Tibial nerve (tissue), 4 donors: Measurements from ENCODE around the gene KANK2. TPM values are rescaled to one million over a fixed set of nuclear protein-coding genes. Genes with fewer than 3 reads are reported as not detected.

Source experiments
- DNase-seq, 2 donors: peaks; one replicate each; pipeline ENCODE4 v3.0.0-alpha.2; 2019; ENCODE audit warnings: low spot score in 2 of 2
- H3K27ac ChIP-seq, 4 donors: fragments of 200-600 bp; sonication (generic) in 3 of 4; one replicate each; pipeline ENCODE4 v1.5.1; 2017 to 2019; ENCODE audit warnings: mild to moderate bottlenecking in 1 of 4
- H3K27me3 ChIP-seq, 2 donors: fragments of 200-600 bp; sonication (generic) in 1 of 2; one replicate each; pipeline versions ENCODE4 v1.5.1 to v1.6.0; 2017 to 2019
- H3K36me3 ChIP-seq, 3 donors: fragments of 200-600 bp; sonication (generic); one replicate each; pipeline ENCODE4 v1.5.1; 2018 to 2019
- H3K4me1 ChIP-seq, 4 donors: fragments of 200-600 bp; sonication (generic) in 3 of 4; one replicate each; pipeline ENCODE4 v1.5.1; 2017 to 2019
- H3K4me3 ChIP-seq, 4 donors: fragments of 200-600 bp; sonication (generic) in 3 of 4; one replicate each; pipeline ENCODE4 v1.5.1; 2017 to 2019; ENCODE audit warnings: mild to moderate bottlenecking in 1 of 4, moderate library complexity in 1 of 4
- H3K9me3 ChIP-seq, 4 donors: fragments of 200-600 bp; sonication (generic) in 3 of 4; one replicate each; pipeline ENCODE4 v1.5.1; 2017 to 2019
- EP300 ChIP-seq, 2 donors: sonication (generic); formaldehyde crosslinking; IDR thresholded peaks; one replicate each; pipeline ENCODE4 v1.6.1; 2017; ENCODE audit warnings: antibody characterized with exemption in 2 of 2, mild to moderate bottlenecking in 1 of 2
- POLR2A ChIP-seq, 2 donors: fragments of 450-650 bp; IDR thresholded peaks; one replicate each; pipeline ENCODE4 v1.6.1; 2017; ENCODE audit warnings: antibody characterized with exemption in 2 of 2, mild to moderate bottlenecking in 2 of 2, moderate library complexity in 2 of 2
- WGBS, 2 donors: methylation state at CpG; one replicate each; pipeline ENCODE4 v1.1.5; 2018; 5-methylcytosine and 5-hydroxymethylcytosine counted together
- total RNA-seq, 4 donors: library from RNA; depleted of rRNA; stranded (reverse); fragments of >200 nt; gene quantifications; one replicate each; pipeline ENCODE4 v1.1.0, GENCODE V29; 2016
- TF ChIP-seq, protein P1 (sequence below), 5 experiments: fragments of 200-600 bp in 3 of 5; fragments of 450-650 bp in 2 of 5; sonication (generic) in 3 of 5; IDR thresholded peaks; one replicate each; pipeline ENCODE4 v1.5.1; 2016 to 2019; ENCODE audit warnings: antibody characterized with exemption in 5 of 5, mild to moderate bottlenecking in 3 of 5, moderate library complexity in 2 of 5

The KANK2 gene
- total RNA-seq, 4 donors from 2014 or later, result 355 to 752 (median 582) TPM

DNA sequence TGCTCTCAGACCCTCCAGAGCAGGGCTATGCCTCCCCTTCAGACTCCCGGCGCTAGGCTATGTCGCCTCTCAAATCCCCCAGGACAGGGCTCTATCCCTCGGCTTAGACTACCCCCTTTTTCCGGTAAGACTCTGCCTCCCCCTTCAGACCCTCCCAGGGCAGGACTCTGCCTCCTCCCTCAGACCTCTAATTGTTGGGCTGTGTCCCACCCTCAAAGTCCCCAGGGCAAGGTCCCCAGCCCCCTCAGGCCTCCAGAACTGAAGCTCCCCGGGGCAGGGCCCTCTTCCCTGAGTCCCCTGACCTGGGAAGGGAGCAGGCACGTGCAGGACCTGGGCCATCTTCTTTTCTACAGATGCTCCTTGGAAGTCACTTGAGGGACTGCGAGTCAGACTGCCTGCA, 3.2 kb downstream of the KANK2 start:
- H3K27me3 ChIP-seq, result no peaks in the 10 kb centered on the region
- H3K4me1 ChIP-seq, result peaks cover 0 to 92% (median 55%) of the 10 kb centered on the region in 4 donors
- 59 to 74% methylated on average over 8 of the region's 8 CpGs for WGBS, 2 donors
- peak overlapping the region; percentile 63 to 96 (median 89) for H3K27ac ChIP-seq
- no peaks in the 10 kb centered on the region for H3K9me3 ChIP-seq
- H3K36me3 ChIP-seq, result peaks cover 0 to 54% (median 16%) of the 10 kb centered on the region in 3 donors
- TF ChIP-seq POLR2A (IDR thresholded peaks at IDR 0.05), result no peak
- peak overlapping the region in 3 of 4 donors; percentile 31 to 77 (median 61) for H3K4me3 ChIP-seq
- DNase-seq, result no peak

DNA sequence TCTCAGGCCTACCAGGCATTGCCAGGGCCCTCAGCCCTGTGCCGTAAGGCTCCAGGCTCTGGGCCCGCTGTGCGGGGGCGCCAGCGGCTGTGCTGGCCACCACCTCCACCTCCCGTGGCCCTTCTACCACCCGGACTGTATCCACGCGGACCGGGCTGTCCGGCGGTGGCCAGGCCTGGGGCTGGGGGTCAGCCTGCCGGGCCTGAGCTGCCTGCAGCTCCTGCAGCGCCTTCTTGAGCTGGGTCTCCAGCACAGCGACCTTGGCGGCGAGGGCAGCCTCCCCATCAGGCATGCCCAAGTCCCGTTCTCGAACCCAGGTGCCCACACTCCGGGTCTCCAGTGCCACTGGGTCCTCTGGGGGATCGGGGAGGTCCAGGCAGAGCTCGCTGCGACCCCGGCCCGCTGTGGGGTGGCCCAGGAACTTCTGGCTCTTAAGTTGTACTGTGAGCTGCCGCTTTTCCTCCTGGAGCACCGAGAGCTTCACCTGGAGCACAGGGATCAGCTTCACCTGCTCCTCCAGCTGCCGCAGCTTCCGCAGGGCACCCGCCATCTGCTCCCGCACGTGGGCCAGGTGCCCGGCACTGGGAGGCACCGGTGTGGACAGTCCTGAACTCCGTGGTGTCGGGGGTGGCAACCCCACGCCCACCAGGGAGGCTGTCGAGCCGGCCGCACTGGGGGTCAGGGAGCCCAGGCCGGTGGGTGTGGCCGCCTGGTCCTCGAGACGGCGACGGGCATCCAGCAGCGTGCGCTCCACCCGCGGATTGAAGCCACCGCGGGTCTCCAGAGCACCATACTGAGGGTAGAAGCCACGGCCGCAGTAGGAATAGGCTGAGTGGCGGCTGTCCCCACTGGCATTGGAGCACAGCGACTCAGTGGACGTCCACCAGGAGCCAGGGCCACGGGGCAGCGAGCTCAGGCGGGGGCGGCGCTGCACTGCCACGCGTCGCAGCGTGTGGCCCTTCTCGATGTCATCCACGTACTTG, 4.1 kb downstream of the KANK2 start:
- 86 to 91% methylated on average over 41 to 44 of the region's 68 CpGs for whole genome bisulfite sequencing, 2 donors
- H3K4me1 ChIP-seq, result peaks cover 0 to 92% (median 53%) of the 10 kb centered on the region in 4 donors
- H3K27me3 ChIP-seq, result no peaks in the 10 kb centered on the region
- peaks cover 0 to 63% (median 16%) of the 10 kb centered on the region in 3 donors for H3K36me3 ChIP-seq
- H3K9me3 ChIP-seq, result no peaks in the 10 kb centered on the region
- no peak for DNase-seq
- TF ChIP-seq EP300 (IDR thresholded peaks at IDR 0.05) (no peak), POLR2A (IDR thresholded peaks at IDR 0.05) (no peak)
- TF ChIP-seq, protein P1, sequence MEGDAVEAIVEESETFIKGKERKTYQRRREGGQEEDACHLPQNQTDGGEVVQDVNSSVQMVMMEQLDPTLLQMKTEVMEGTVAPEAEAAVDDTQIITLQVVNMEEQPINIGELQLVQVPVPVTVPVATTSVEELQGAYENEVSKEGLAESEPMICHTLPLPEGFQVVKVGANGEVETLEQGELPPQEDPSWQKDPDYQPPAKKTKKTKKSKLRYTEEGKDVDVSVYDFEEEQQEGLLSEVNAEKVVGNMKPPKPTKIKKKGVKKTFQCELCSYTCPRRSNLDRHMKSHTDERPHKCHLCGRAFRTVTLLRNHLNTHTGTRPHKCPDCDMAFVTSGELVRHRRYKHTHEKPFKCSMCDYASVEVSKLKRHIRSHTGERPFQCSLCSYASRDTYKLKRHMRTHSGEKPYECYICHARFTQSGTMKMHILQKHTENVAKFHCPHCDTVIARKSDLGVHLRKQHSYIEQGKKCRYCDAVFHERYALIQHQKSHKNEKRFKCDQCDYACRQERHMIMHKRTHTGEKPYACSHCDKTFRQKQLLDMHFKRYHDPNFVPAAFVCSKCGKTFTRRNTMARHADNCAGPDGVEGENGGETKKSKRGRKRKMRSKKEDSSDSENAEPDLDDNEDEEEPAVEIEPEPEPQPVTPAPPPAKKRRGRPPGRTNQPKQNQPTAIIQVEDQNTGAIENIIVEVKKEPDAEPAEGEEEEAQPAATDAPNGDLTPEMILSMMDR (IDR thresholded peaks at IDR 0.05), result no peak
- H3K27ac ChIP-seq, result peak overlapping the region in 3 of 4 donors; percentile 63 to 96 (median 91)
- H3K4me3 ChIP-seq, result peak overlapping the region in 1 of 4 donors; percentile 16

DNA sequence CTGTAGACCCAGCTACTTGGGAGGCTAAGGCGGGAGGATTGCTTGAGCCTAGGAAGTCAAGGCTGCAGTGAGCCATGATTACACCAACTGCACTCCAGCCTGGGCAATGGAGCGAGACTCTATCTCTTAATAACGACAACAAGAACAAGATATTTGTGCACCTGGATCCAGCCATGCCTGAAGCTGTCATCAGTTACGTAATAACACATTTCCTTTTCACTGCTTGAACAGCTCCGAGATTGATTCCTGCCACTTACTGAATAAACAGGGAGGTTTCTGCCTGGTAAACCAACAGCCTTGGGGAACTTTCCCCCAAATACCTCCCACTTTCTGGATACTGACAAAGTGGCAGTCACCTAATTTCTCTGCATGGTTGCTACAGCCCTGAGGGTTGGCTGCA, 5.4 kb downstream of the KANK2 start:
- TF ChIP-seq, protein P1 (IDR thresholded peaks at IDR 0.05), result no peak
- TF ChIP-seq POLR2A (IDR thresholded peaks at IDR 0.05) (no peak), EP300 (IDR thresholded peaks at IDR 0.05) (no peak)
- H3K27ac ChIP-seq, result peak overlapping the region in 3 of 4 donors; percentile 26 to 58 (median 58)
- DNase-seq, result no peak
- H3K9me3 ChIP-seq, result no peaks in the 10 kb centered on the region
- no peak overlapping the region for H3K4me3 ChIP-seq
- no peaks in the 10 kb centered on the region for H3K27me3 ChIP-seq
- peaks cover 0 to 99% (median 49%) of the 10 kb centered on the region in 4 donors for H3K4me1 ChIP-seq
- WGBS, 2 donors, result 86 to 88% methylated on average over 5 of the region's 5 CpGs
- peaks cover 0 to 76% (median 16%) of the 10 kb centered on the region in 3 donors for H3K36me3 ChIP-seq

DNA sequence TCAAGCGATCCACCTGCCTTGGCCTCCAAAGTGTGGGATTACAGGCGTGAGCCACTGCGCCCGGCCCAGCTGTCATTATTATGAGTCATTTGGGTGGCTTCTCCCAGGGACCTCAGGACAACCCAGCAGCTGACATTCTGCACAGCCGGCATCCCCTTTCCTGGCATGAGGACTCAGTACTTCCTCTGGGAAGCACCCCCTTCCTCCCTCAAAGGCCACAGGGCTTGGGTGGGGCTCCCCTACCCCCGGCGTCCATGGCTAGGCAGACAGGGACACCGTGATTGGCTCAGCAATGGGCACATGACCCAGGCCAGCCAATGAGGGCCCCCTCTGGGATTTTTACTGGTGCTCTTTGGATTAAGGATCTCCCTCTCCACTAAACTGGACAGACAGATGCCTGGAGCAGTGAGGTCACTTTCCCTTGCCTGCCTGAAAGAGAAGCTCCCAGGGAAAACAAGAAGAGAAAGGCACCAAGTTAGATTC, 6.0 kb downstream of the KANK2 start:
- no peaks in the 10 kb centered on the region for H3K27me3 ChIP-seq
- peak; percentile 53 to 57 for DNase-seq
- 37 to 53% methylated on average over 7 of the region's 8 CpGs for whole genome bisulfite sequencing, 2 donors
- H3K4me3 ChIP-seq, result no peak overlapping the region
- TF ChIP-seq EP300 (IDR thresholded peaks at IDR 0.05), result peak in 1 of 2 donors; percentile 36
- TF ChIP-seq, protein P1 (IDR thresholded peaks at IDR 0.05), result no peak
- no peak for TF ChIP-seq POLR2A (IDR thresholded peaks at IDR 0.05)
- H3K27ac ChIP-seq, result peak overlapping the region; percentile 15 to 58 (median 42)
- peaks cover 0 to 82% (median 16%) of the 10 kb centered on the region in 3 donors for H3K36me3 ChIP-seq
- H3K4me1 ChIP-seq, result peaks cover 0 to 99% (median 50%) of the 10 kb centered on the region in 4 donors
- H3K9me3 ChIP-seq, result no peaks in the 10 kb centered on the region

DNA sequence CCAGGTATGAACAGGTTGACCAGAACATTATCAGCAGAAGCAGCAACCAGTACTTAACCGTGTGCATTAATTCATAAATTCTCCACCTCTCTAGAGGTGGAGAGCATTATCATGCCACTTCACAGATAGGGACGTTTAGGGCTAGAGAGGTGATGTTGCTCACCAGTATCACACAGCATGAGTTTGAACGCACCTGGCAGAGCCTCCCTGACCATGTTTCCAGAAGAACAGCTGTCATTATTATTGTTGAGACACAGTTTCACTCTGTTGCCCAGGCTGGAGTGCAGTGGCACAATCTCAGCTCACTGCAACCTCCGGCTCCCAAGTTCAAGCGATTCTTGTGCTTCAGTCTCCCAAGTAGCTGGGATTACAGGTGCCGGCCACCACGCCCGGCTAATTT, 6.8 kb downstream of the KANK2 start:
- no peaks in the 10 kb centered on the region for H3K9me3 ChIP-seq
- H3K27ac ChIP-seq, result peak overlapping the region; percentile 15 to 58 (median 50)
- H3K36me3 ChIP-seq, result peaks cover 0 to 90% (median 16%) of the 10 kb centered on the region in 3 donors
- peaks cover 0 to 99% (median 51%) of the 10 kb centered on the region in 4 donors for H3K4me1 ChIP-seq
- DNase-seq, result no peak
- H3K4me3 ChIP-seq, result no peak overlapping the region
- H3K27me3 ChIP-seq, result no peaks in the 10 kb centered on the region
- TF ChIP-seq EP300 (IDR thresholded peaks at IDR 0.05), result no peak
- TF ChIP-seq POLR2A (IDR thresholded peaks at IDR 0.05), result no peak
- TF ChIP-seq, protein P1 (IDR thresholded peaks at IDR 0.05), result no peak
- 69 to 87% methylated on average over 8 of the region's 8 CpGs for WGBS, 2 donors
